Measurements from ENCODE around the gene PDZRN4.

DNA sequence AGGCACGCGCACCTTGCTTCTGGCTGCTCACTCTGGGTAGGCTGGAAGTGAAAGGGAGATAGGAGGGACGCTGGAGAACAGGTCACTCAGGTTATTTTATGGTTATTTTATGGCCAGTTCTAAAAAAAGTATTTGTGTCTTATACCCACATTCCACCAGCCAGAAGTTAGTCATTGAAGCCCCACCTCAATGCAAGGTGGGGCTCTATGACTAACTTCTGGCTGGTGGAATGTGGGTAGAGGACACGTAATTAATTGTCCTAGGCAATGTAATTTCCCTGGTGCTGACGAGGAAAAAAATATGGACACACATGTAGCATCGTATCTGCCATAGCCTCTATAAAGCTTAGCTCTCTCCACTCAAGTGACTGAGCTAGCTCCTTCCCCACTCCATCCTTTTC lies 104.9 kb downstream of the PDZRN4 start:
- TF ChIP-seq, protein P1, sequence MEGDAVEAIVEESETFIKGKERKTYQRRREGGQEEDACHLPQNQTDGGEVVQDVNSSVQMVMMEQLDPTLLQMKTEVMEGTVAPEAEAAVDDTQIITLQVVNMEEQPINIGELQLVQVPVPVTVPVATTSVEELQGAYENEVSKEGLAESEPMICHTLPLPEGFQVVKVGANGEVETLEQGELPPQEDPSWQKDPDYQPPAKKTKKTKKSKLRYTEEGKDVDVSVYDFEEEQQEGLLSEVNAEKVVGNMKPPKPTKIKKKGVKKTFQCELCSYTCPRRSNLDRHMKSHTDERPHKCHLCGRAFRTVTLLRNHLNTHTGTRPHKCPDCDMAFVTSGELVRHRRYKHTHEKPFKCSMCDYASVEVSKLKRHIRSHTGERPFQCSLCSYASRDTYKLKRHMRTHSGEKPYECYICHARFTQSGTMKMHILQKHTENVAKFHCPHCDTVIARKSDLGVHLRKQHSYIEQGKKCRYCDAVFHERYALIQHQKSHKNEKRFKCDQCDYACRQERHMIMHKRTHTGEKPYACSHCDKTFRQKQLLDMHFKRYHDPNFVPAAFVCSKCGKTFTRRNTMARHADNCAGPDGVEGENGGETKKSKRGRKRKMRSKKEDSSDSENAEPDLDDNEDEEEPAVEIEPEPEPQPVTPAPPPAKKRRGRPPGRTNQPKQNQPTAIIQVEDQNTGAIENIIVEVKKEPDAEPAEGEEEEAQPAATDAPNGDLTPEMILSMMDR (IDR thresholded peaks at IDR 0.05; ENCODE audit: insufficient read depth, low read length) = no peak
- no peak for TF ChIP-seq POLR2AphosphoS5 (IDR thresholded peaks at IDR 0.05; ENCODE audit: low read depth)
- TF ChIP-seq, protein P2, sequence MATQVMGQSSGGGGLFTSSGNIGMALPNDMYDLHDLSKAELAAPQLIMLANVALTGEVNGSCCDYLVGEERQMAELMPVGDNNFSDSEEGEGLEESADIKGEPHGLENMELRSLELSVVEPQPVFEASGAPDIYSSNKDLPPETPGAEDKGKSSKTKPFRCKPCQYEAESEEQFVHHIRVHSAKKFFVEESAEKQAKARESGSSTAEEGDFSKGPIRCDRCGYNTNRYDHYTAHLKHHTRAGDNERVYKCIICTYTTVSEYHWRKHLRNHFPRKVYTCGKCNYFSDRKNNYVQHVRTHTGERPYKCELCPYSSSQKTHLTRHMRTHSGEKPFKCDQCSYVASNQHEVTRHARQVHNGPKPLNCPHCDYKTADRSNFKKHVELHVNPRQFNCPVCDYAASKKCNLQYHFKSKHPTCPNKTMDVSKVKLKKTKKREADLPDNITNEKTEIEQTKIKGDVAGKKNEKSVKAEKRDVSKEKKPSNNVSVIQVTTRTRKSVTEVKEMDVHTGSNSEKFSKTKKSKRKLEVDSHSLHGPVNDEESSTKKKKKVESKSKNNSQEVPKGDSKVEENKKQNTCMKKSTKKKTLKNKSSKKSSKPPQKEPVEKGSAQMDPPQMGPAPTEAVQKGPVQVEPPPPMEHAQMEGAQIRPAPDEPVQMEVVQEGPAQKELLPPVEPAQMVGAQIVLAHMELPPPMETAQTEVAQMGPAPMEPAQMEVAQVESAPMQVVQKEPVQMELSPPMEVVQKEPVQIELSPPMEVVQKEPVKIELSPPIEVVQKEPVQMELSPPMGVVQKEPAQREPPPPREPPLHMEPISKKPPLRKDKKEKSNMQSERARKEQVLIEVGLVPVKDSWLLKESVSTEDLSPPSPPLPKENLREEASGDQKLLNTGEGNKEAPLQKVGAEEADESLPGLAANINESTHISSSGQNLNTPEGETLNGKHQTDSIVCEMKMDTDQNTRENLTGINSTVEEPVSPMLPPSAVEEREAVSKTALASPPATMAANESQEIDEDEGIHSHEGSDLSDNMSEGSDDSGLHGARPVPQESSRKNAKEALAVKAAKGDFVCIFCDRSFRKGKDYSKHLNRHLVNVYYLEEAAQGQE (IDR thresholded peaks at IDR 0.05; ENCODE audit: insufficient replicate concordance, low read depth) = no peak
- no peak for TF ChIP-seq SPI1 (IDR thresholded peaks at IDR 0.05; ENCODE audit: borderline replicate concordance, low read depth)
